IPS-18c (cell line): ENCODE results near the gene CAPG.

Experiments
- H3K4me3 ChIP-seq: 2 replicates; pipeline ENCODE4 v1.7.0; 2013; ENCODE audit warnings: low read depth, mild to moderate bottlenecking, low read length, moderate library complexity; ENCODE audit not compliant: insufficient read depth
- H3K9me3 ChIP-seq: one replicate; pipeline ENCODE4 v1.6.1; 2013; ENCODE audit warnings: mild to moderate bottlenecking, low read length, moderate library complexity; ENCODE audit not compliant: control insufficient read depth, insufficient read depth

Gene CAPG

DNA sequence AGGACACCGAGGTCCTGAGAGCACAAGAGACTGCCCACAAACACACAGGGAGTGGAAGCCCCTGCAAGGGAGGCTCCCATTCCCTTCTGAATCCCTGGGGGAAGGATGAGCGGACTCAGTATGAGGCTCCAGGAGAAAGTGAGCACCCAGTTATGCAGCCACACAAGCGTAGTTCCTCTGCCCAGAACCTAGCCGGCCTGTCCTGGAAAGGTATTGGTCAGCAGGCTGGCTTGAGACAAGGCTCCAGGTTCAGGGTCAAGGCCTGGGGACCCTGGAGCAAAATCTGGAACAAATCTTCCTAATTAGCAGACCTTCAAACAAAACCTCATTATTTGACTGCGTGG is 1.2 kb upstream of the CAPG start:
- H3K4me3 ChIP-seq, result no peak overlapping the region
- no peaks in the 10 kb centered on the region for H3K9me3 ChIP-seq

DNA sequence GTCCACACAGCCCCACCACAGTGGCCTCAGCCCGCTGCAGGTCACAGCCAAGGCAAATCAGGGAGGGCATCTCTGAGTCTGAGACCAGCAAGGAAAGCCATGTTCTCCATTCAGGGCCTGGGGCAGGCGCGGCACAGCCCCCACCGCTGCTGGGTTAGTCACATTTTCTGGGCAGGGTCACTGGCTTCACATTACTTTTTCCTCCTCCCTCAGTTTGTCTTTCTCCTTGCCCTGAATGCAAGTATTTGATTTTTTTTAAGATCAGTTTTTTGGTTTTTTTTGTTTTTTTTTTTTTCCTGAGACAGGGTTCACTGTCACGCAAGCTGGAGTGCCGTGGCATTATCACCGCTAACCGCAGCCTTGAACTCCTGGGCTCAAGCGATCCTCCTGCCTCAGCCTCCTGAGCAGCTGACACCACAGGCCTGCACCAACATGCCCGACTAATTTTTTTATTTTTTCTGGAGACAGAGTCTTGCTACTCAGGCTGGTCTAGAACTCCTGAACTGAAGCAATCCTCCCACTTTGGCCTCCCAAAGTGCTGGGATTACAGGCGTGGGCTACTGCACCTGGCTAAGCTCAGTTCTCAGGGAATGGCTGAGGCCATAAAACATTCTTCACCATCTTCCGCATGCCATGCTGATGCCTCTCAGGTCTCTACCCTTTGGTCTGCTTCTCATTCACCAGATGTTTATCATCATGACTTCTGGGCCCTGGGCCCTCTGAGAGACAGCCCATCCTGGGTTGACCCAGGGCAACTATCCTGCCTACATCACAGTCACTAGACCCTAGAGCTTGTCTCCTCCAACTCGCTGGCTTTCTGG is 628 bp upstream of the CAPG start:
- Histone ChIP-seq H3K4me3 (no peak overlapping the region; the same call in 1 of the 2 replicates), H3K9me3 (no peaks in the 10 kb centered on the region)

DNA sequence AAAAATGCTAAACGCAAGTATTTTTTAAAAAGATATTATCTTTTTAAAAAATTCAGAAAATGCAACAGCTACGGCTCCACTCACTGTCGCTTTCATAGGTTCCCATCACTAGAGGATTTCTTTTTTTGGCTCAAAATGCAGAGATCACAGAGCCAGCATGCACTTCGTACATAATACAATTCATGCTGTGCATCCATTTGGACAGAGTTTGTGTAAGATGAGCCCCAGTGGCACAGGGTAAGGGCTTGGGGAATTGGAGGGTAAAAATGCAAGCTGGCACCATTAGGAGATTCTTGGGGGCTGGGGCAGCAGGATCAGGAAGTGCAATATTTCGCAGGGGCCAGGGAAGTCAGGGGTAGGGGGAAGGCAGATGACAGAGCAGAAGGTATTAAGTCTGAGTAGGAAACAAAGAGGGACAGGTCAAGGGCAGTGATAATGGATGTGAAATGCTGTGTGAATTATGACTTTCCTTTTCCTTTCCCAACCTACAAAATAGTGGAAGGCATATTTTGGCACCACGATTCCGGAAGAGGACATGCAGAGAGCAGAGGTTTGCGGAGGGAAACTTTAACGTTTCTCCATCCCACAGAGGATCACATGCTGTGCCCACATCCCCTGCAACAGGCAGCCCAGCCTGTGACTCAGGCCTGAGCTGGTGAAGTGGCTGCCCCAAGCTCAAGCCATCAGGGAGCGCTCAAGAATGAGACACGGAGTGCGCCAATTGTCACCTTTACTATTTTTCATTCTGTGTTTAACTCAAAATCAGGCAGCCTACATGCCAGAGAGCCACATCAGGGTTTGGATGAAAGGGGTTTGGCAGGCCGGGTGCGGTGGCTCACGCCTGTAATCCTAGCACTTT is 4.7 kb downstream of the CAPG start:
- no peaks in the 10 kb centered on the region for H3K9me3 ChIP-seq

DNA sequence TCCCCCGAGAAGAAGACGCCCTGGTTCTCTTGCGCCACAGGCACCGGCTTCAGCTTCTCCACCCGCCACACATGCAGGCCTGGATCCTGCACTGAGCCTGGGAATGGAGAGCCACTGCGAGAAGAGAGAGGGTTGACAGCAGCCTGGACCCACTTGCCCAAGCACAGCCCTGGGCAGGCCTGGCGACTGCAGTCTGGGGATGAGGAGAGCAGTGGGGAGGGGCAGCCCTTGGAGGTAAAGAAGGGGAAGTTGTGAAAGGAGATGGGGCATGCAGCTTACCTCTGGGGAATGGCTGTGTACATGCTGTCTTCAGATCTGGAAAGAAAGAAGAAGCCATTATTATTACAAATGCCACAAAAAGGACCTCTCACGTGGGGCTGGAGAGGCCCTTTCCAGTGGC is 8.3 kb downstream of the CAPG start:
- H3K9me3 ChIP-seq, result no peaks in the 10 kb centered on the region

More for the DNA sequence above, 4.7 kb downstream of the CAPG start:
- H3K4me3 ChIP-seq, result no peak overlapping the region

DNA sequence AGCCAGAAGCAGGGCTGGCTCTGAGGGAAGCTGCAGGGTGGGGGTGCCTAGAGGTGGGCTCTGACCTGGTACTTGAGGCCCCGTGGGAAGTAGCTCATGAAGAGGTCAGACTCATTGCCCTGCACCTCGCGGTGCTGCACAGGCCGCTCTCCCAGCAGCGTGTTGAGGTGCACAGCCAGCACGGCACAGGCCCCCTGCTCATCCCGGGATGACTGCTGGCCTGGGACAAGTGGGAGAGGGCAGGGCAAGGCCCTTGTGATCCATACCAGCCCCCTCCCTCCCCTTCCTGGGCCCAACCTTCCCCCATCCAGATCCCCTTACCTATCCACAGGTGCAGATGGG is 8.7 kb downstream of the CAPG start:
- no peaks in the 10 kb centered on the region for H3K9me3 ChIP-seq
- no peak overlapping the region for H3K4me3 ChIP-seq

More for the DNA sequence above, 8.3 kb downstream of the CAPG start:
- H3K4me3 ChIP-seq, result no peak overlapping the region

DNA sequence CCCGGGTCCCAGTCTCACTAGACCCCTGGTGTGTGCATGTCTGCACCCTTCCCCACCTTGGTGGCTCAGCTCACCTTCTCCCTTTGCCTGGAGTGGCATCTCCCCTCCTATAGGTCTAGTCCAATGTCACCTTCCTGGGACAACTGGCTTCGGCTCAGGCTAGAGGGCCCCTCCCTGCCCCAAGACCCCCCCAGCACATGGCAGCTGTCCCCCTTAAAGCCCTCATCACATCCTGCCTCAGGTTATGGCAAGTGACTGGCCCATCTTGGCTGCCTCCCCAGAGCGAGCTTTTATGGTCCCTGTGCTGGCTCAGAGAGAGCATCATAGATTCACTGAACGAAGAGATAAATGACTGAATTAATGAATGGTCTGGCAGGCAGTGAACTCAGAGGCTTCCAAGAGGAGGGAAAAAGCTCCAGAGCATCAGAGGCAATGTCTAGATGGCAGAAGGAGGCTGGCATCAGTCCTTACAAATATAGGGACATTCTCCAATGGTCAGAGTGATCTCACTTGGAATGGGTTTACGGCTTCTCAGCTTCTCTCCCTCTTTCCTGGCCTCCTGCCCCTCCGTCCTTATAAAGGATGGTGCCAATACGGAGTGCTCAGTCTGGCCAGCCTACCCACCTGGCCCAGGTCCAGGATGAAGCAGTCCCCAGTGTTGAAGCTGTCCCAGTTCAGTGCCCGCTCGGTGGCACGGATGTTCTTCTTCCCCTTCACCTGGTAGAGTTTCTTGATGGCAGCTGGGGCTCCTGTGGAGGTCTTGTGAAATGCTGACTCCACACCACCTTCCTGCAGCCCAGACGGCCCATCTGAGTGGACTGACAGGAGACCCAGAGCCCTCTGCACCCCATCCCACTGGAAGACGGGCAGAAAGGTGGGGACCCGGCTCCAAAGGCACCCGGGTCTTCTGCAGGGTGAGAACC is 9.4 kb downstream of the CAPG start:
- Histone ChIP-seq H3K4me3 (no peak overlapping the region), H3K9me3 (no peaks in the 10 kb centered on the region)

DNA sequence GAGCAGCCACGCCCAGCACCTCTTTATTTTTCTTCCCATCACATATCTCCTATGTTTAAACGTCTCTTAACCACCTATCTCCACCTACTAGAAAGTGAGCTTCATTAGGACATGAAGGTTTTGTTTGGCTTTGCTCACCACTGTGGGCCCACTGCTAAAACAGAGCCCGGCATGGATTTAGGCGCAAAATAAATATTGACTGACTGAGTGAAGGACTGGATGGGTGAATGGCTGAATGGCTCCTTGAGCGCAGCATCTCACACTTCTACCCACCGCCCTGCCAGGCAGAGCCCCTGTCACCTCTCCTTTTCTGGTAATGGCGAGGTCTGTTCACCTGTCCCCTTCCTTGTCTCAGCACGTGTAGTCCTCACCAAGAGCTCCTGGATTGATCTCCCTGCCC is 10.1 kb downstream of the CAPG start:
- no peak overlapping the region for H3K4me3 ChIP-seq
- H3K9me3 ChIP-seq, result no peaks in the 10 kb centered on the region

DNA sequence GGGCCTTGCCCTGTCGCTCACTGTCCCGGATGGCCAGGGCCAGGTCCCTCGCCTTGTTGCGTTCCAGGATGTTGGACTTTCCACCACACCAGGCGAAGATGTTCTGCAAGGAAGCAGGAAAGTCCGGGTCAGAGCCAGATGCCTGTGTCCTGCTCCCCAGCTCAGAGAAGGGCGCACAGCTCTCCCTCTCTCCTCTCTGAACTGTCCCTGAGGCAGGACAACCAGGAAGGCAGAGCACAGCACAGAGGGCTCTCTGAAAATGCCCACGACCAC is 11.0 kb downstream of the CAPG start:
- no peak overlapping the region for H3K4me3 ChIP-seq

DNA sequence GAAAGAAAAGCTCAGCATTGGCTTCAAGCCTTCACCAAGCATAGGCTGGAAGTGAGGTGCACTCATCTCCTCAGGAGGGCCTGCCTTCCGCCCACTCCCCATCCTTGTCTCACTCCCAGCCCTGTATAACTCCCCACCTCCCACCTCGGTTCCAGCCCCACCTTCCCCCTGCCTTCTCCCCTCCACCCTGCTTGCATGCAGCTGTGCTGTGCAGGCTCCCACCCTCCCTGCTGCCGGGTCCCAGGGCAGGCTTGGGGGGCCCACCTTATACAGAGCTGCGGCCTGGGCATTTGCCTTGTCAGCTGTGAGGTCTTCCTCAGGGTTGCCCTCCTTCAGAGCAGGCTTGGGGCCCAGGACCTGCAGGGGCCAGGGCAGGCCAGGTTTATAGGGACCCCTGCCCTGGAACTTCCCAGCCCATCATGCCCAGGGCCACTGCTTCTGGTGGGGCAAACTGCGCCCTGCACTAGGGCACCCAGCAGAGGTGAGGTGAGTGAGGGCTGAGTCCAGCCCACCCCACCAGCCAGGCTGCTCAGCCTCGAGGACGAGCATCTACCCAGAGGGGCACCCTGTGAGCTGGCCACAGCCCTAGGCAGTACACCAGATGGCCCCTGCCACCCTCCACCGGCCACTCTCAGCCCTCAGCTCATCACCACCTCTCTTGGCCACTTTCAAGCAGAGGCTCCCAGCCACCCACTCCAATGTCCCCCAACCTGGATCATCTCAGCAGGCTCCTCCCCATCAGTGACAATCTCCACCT is 11.6 kb downstream of the CAPG start:
- no peaks in the 10 kb centered on the region for H3K9me3 ChIP-seq
- H3K4me3 ChIP-seq, result no peak overlapping the region

More for the DNA sequence above, 11.0 kb downstream of the CAPG start:
- H3K9me3 ChIP-seq, result no peaks in the 10 kb centered on the region

DNA sequence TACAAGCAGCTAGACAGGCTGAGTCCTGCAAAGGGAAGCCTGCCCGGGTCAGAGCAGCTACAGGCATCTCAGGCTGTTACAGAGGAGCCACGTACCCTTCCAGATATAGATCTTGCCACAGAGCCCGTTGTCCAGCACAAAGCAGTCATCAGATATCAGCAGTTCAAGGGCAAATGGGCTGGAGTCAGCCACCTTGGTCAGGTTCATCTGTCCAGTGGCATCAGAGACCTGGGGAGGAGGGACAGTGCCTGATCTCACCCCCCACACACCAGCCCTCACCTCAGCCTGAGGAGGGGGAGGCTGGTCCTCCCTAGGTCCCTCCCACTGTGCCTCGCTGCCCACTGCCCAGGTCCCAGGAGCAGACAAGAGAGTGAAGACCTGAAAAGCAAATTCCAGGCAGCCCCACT is 12.2 kb downstream of the CAPG start:
- Histone ChIP-seq H3K9me3 (no peaks in the 10 kb centered on the region), H3K4me3 (no peak overlapping the region)

DNA sequence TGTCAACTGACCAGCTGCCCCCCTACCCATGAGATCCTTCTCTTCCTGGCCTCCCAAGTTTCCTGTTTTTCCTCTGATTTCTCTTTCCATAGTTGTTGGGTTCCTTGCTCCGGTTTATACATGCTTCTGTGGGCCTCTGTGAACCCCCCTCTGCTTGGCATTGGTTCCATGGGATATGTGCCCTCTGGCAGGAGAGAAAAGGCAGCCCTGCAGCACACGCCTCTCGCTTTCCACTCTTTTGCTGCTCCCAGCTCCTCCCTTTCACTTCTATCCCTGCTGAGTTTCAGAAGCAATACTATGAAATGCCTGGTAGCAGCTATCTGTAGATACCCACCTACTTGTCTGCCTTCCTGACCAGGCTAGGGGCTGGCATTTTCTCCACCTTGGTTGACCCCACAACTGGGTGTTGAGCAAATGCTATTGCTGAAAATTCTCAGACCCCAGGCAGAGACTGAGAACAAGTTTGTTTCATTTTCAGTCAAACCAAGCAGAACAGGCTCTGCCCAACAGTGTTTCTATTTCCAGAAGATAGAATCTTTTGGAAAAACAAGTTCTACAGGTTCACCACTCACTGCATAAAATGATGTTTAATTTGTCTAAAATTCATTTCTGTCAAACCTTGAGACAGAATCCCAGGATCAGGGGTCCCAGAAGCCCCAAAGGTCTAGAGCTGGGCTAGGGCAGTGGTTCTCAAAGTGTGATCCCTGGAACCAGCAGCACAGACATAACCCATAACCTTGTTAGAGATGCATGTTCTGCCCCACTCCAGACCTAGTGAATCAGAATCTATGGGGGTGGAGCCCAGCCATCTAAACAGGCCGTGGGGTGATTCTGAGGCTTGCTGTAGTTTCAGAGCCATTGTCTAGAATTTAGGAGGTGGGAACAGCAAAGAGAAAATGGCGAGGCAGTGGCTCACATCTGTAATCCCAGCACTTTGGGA is 13.4 kb downstream of the CAPG start:
- Histone ChIP-seq H3K4me3 (no peak overlapping the region), H3K9me3 (no peaks in the 10 kb centered on the region)

DNA sequence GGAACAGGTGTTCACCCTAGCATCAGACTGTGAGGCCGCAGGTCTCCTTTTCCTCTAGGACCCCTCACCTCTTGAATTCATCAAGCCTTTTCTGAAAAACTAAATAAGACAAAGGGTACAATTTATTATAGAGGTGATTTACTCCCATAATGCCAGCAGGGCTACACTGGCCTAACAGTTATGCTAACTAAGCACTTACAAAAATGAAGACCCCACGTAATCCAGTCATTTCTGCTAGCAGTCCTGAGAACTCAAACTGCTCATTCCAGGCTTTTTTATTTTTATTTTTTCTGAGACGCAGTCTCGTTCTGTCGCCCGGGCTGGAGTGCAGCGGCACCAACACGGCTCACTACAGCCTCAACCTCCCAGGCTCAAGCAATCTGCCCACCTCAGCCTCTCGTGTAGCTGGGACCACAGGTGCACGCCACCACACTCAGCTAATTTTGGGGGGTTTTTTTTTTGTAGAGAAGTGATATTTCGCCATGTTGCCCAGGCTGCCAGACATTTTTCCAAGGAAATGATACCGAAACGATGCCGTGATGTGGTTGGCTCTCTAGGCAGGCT is 14.2 kb downstream of the CAPG start:
- H3K4me3 ChIP-seq, result no peak overlapping the region
- no peaks in the 10 kb centered on the region for H3K9me3 ChIP-seq

DNA sequence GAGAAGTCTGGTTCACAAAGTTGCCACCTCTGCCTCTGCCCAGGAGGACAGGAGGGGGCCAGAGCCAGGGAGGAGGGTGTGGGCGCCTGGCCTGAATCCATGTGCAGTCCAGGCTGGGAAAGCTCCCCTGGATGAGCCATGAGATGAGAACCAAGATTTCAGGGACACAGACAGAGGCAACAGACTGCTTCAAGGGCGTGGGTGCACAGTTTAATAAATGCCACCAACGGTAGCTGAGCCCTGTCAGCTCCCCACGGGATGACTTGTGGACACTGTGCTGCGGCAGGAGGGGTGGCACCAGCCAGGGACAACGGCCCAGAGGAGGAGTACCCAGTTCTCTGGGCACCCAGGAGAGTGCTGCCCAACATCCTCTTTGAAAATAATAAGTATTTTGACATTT is 15.2 kb downstream of the CAPG start:
- Histone ChIP-seq H3K9me3 (no peaks in the 10 kb centered on the region), H3K4me3 (no peak overlapping the region)

DNA sequence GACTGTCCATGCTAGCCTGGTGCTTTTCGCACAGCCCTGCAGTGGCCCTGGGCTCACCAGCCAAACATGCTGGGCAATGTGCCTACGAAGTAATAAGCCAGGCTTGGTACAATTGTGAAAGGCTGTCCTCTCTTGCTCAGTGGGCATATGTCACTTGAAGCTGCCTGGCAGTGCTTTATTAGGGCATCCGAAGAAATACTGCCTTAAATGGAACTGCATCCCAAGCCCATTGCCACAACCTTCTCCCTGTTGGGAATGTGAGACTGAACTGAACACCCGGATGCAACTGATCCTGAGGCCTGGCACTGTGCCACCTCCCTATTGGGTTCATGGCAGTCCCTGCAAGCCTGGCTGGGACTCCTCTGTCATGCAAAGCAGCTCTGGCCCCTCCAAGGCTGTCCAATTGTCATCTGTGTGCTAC is 15.9 kb downstream of the CAPG start:
- H3K4me3 ChIP-seq, result no peak overlapping the region
- no peaks in the 10 kb centered on the region for H3K9me3 ChIP-seq

DNA sequence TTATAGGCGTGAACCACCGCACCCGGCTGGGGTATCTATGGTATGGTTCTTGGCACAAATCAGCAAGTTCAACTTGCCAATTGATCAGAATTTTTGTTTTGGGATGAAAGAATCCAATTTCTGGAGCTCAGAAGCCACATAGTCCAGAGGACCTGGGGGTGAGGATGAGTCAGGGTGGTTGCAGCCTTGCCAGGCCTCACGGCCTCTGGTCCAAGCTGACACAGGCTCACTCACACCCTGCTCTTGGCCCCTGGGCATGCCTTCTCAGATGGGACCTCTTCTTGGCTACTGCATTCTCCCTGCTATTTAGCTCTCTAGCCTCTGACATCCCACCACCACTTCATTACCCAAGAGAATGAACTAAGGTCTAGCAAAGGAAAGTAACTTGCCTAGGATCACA is 16.3 kb downstream of the CAPG start:
- Histone ChIP-seq H3K4me3 (no peak overlapping the region), H3K9me3 (no peaks in the 10 kb centered on the region)
